NB4 (cell line): ENCODE measurements around the gene ARSB.

Experiments used
- POLR2A ChIP-seq: IDR thresholded peaks from 2 replicates; pipeline ENCODE4 v1.6.1; 2011; ENCODE audit warnings: mild to moderate bottlenecking; ENCODE audit not compliant: insufficient read length; ENCODE audit errors: extremely low read depth
- TF ChIP-seq, protein P1 (sequence below): IDR thresholded peaks from one replicate; pipeline ENCODE4 v1.5.1; 2012; ENCODE audit warnings: low read depth, low read length
- TF ChIP-seq, protein P2 (sequence below): IDR thresholded peaks from 2 replicates; pipeline ENCODE4 v1.6.1; 2011; ENCODE audit warnings: low read depth, low read length

DNA sequence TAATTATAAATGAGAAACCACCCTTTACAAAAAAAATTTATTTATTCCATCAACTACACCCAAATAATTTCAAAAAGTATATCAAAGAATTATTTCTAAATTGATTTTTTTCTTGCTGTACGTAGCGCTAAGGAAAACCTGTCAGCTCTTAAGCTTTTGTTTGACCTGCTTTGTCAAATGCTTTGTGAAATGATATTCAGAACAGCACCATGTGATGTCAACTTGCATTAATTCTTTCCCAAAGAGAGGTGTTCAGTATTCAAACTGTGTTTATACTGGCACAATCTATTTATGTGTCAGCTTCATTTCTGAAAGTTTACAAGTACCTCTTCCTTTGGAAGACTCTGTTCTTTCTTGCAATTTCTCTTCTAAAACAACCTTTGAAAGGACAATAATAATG, 12.0 kb upstream of the ARSB start:
- TF ChIP-seq, protein P1, sequence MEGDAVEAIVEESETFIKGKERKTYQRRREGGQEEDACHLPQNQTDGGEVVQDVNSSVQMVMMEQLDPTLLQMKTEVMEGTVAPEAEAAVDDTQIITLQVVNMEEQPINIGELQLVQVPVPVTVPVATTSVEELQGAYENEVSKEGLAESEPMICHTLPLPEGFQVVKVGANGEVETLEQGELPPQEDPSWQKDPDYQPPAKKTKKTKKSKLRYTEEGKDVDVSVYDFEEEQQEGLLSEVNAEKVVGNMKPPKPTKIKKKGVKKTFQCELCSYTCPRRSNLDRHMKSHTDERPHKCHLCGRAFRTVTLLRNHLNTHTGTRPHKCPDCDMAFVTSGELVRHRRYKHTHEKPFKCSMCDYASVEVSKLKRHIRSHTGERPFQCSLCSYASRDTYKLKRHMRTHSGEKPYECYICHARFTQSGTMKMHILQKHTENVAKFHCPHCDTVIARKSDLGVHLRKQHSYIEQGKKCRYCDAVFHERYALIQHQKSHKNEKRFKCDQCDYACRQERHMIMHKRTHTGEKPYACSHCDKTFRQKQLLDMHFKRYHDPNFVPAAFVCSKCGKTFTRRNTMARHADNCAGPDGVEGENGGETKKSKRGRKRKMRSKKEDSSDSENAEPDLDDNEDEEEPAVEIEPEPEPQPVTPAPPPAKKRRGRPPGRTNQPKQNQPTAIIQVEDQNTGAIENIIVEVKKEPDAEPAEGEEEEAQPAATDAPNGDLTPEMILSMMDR = no peak
- no peak for TF ChIP-seq POLR2A
- TF ChIP-seq, protein P2, sequence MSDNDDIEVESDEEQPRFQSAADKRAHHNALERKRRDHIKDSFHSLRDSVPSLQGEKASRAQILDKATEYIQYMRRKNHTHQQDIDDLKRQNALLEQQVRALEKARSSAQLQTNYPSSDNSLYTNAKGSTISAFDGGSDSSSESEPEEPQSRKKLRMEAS = no peak
